ENCODE measurements around the gene LAMA2.

Gene LAMA2

DNA sequence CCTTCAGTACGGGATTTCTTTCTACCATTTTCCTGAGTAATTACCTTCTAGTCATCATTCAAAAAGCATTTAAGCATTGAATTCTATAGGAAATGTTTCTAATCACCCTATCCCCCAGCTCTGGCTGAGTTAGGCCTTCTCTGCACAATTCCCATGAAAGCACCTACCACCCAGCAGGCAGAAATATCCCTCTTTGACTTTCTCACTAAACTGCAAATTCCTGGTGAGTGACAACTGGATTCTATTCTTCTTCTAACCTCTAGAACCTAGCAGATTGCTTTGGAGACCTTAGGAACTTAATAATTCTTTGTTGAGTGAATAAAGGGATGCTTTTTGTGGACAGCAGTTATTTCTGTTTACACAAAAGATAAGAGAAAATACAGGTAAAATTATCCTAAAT lies 328.7 kb downstream of the LAMA2 start:
- no peak for DNase-seq (ENCODE audit: low spot score)

DNA sequence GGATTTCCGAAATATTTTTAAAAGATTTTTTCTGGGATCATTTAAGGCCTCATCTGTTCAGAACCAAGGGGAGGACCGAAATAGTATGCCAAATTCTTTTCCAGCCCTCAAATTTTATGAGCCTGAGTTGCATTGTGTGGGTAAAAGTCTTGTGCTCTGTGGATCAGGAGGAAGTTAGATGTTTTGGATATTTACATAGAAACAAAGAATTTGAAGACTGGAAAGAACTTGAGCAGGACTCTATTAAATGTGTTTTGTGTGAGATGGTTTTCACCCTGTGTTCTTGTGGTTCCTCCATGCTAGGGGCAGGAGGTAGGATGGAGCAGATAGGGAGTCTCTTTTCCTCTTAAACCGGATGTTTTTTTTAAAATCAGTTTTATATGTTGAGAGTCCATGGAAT lies 329.1 kb downstream of the LAMA2 start:
- DNase-seq (ENCODE audit: low spot score), result no peak

DNA sequence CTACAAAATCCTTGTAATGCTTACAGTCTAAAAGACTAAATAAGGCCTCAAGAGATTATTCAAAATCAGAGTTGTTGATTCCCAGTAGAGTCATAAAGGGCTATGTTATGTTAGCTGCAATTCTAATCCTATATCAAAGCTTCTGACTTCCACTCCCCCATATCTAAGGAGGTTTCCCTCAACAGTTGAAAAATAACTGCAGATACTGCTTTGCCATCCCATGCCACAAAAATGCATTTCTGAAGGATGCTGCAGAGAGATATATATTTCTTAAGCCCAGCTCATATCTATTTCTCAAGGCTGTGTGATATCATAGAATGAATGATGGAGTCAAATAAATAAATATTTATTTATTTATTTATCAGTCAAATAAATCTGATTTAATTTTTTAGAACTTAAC lies 332.3 kb downstream of the LAMA2 start:
- no peak for DNase-seq (ENCODE audit: low spot score)

DNA sequence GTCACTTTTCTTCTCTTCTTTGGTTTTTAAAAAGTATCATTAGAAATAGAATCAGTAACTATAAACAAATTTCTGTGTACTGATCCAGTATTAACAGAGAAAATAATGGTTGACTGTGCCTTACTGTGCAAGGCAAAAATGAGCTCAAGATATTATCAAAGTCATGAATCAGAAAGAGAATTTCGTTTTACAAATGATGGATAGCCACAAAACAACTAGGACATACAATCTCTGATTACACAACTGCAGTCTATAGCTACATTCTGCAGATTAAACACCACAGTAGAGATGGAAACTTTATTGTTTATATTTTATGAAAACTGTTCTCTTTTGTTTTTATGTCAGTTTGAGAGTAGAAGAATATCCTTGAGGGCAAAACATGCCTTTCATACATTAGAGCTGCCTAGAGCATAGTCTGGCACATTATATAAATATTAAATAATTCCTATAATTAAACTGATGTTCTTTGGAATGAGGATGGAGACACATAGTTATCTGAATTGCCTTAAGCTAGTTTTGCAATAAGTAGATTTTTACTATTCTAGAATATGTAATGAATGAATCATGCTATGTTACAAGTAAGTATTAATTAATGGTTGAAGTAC lies 333.1 kb downstream of the LAMA2 start:
- no peak for DNase-seq (ENCODE audit: low spot score)

DNA sequence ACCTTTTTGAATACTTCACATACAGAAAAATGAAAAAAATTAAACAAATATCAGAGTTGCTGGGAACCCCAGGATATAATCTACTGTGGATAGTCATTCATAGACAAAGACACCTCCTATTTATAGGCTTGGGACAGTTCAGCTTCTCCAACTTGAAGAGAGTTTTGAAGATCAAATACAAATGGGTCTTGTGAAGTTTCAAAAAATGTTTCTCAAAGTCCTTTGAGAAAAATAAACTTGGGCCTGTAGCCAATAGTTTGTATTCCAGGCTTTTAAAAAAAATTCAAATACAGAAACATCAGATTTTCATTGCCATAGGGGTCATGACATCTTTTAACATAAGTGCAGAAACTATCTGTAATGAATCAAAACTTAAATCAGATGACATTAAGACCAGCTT lies 334.8 kb downstream of the LAMA2 start:
- no peak for DNase-seq (ENCODE audit: low spot score)

DNA sequence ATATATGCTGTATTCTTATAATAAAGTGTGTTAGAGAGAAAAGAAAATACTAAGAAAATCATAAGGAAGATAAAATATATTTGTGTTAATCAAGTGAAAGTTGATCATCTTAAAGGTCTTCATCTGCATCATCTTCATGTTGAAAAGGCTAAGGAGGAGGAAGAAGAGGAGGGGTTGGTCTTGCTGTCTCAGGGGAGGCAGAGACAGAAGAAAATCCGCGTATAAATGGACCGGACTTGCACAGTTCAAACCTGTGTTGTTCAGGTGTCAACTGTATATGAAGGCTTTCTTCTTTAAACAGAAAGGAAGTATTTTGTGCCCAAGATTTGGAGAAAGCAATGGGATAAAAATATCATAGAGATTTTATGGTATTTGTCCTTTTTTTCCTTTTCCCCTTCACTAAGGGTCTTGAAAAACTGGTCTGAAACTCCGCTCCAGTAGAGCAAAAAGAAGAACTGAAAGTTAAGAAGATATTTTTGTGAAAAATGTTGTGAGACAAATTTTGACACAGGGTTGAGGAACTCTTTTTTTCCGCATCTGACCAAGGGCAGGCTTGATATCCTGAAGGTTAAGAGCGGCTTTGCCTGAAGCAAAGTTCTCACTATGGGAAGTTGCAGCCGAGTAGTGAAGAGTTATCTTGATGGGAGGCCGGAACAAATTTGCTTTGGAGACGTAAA lies 350.7 kb downstream of the LAMA2 start:
- DNase-seq (ENCODE audit: low spot score), result no peak

DNA sequence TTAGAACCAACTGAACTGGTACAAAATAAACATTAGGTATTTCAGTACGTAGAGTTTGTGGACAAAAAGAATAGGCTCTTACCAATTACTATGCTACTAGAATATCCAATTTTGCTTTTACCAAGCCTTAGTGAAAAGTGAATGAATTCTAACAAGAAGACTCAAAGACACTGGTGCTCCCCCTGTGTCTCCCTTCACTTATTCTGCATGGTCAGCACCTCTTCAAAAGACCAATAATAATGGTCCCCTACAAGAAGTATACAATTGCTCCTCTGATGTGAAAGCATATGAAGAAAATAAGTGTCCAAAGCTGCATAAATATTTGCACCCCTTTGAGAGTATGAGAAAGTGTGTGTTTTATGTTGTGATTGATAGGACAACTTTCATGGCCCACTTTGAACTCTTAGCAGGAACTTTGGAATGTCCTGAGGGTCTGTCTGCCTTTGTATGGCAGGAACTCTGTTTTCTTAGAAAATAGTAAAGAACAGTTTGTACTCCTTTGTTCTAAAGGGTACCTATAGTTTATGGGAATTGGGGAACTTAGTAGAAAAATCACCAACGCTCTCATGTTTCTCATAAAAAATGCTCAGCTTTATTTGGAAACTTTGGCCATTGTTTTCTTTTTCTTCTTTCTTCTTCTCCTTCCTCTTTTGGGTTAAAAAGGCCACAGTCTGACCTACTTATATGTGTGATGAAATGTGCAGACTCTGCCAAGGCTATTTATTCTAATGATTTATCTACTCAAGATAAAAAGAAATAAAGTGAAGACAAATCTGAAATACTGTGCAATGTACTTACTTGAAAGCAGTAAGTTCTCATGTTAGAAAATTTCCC lies 352.4 kb downstream of the LAMA2 start:
- DNase-seq (ENCODE audit: low spot score), result no peak

DNA sequence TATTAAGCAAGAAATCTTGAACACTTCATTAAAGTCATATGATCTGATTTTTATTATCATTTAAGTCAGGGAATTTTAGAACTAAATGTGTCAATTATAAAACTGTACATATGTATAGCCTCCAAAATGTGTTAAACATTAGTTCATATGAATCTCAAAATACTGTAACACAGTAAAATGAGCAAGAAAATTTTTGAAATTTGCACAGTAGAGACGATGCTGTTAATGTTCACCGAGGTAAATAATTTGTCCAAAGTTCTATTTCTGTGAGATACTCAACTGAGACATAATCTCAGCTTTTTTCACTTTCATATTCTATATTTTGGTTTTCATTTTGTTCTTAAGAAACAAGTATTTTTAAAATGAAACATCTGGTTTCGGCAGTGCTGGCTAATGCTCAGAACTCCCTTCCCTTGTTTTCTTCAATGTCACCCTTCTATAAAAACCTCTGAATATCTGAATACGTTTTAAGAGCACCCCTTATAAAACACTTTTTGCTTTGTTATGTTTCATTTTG lies 353.1 kb downstream of the LAMA2 start:
- DNase-seq (ENCODE audit: low spot score), result no peak

DNA sequence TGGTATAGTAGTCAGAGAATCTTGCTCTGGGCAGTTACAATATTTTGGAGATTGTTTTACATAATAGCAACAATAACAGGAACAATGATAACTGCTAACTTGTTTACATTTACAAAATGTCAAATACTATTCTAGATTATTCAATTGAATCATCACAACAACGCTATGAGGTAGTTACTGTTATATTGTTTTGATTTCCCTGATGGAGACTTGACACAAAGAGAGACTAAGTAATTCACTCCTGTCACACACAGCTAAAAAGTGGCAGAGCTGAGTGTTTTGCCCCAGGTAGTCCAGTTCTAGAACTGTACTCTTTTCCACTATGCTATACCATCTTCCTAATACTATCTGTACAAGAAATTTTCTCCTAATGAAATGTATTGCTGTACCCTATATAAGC lies 356.1 kb downstream of the LAMA2 start:
- no peak for DNase-seq (ENCODE audit: low spot score)

DNA sequence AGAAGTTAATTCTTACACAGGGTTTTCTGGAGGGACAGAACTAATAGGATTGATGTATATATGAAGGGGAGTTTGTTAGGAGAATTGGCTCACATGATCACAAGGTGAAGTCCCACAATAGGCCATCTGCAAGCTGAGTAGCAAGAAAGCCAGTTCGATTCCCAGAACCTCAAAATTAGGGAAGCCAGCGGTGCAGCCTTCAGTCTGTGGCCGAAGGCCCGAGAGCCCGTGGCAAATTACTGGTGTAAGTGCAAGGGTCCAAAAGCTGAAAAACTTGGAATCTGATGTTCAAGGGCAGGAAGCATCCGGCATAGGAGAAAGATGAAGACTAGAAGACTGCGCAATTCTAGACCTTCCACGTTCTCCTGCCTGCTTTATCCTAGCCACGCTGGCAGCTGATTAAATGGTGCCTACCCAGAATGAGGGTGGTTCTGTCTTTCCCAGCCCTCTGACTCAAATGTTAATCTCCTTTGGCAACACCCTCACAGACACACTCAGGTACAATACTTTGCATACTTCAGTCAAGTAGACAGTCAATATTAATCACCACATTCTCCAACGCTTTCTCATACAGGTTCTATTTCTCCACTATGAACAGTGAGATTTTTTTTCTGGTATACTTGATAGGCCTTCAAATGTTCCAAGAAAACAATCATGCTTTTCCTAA lies 357.0 kb downstream of the LAMA2 start:
- DNase-seq (ENCODE audit: low spot score), result no peak

DNA sequence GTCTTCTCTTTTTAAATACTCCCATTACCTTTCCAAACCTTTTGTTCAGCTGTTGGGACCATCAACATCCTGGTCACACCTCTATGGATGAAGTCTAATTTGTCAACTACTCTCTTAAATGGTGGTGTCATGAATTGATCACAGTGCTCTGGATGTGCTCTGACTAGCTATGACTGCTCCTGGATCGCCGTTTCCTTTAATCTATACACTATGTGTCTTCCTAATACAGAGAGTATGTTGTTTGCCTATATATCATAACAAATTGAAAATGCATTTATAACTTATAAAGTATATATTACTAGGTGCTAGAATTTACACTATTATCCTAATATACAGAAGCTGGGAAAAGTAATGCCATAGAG lies 357.5 kb downstream of the LAMA2 start:
- no peak for DNase-seq (ENCODE audit: low spot score)

DNA sequence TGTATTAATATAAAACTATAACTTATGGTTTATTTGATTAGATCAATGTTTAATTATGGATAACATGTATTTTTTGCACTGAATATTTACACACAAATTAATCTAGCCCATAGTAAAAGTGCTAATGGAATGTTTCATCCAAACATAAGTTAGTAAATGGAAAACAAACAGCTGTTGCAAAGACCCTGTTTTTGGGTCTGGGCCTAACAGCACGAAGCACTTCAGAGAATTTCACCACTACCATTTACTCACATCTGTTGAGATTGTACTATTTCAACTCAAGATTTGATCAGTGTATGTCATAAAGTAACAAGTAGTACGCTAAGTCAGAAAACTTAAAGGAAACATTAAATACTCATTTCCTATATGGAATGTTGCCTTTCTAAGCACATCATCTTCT lies 359.6 kb downstream of the LAMA2 start:
- DNase-seq (ENCODE audit: low spot score), result no peak

DNA sequence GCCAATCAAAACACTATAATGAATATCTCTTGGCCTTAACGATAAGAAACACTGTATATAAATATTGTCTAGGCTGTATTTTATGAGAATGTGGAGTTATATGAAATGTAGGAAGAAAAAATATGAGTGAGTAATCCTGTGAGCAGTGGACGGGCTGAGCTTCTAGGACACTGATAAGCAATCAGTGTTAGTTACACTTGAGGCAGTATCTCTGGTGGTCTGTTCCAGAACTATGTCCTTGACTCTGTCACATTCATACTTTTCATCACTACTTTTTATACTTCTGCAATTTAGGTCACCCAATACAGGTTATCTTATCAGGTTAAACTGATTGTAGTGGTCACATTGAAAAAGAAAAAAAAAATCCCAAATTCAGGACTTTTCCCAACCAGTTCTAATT lies 360.4 kb downstream of the LAMA2 start:
- DNase-seq (ENCODE audit: low spot score), result no peak

DNA sequence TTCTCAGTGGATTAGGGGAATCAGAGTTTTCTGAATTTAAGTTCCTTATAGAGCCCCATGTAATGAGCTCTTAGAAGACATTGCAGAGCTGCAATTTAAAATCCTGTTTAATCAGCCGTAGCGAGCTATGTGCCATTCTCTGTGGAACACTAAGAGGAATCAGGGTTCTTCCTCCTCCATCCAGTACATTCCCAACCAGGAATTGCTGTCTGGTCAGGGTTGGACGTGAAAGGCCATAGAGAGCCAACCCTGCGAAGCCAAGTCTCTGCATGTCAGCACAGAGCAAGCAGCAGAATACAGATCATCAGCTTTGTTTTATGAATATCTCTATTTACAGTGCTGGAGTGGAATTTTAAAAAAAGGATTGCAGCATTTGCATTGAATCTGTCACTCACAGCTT lies 366.0 kb downstream of the LAMA2 start:
- DNase-seq (ENCODE audit: low spot score), result no peak

DNA sequence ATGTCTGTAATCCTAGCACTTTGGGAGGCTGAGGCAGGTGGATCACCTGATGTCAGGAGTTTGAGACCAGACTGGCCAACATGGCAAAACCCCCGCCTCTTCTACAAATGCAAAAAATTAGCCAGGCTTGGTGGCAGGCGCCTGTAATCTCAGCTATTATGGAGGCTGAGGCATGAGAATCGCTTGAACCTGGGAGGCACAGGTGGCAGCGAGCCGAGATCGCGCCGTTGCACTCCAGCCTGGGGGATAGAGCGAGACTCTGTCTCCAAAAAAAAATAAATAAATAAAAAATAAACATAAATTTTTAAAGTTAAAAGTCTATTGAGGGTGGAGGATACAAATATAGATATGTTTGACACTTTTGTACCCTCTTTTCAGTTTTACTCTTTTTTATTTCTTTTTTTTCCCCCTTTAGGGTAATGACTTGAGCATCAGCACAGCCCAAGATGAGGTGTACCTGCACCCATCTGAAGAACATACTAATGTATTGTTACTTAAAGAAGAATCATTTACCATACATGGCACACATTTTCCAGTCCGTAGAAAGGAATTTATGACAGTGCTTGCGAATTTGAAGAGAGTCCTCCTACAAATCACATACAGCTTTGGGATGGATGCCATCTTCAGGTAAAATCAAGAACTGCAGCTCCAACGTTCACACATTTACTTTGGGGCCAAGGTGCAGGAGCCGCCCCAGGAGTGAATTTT lies 368.9 kb downstream of the LAMA2 start:
- no peak for DNase-seq (ENCODE audit: low spot score)

DNA sequence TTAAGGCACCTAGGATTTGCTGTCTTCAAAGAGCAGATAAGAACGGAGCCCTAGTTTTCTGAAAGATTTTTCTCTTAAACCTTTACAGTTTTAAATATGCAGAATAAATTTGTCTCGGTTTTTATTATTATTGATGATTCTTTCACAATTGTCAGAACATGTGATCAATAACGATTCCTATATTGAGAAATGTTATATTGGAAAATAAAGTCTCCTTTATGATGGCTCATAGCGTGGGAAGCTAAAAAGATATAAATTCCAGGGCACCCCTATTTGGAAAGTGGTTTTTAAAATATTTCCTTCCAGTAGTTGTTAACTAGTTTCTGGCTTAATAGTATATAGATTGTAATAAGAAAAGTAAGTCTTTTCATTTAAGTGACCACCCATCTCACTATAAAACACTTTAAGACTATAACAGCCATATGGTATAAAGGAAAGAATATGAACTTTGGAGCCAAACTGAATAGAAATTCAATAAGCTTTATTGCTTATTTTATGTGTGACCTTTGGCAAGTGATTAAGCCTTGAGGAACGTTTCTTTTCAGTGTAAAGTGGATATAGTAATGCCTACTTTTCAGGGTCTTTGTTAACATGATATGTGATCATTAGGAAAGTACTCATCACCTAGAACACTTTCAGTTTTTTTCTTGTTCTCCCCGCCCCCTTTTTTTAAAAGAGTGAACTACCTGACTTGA lies 369.6 kb downstream of the LAMA2 start:
- no peak for DNase-seq (ENCODE audit: low spot score)

DNA sequence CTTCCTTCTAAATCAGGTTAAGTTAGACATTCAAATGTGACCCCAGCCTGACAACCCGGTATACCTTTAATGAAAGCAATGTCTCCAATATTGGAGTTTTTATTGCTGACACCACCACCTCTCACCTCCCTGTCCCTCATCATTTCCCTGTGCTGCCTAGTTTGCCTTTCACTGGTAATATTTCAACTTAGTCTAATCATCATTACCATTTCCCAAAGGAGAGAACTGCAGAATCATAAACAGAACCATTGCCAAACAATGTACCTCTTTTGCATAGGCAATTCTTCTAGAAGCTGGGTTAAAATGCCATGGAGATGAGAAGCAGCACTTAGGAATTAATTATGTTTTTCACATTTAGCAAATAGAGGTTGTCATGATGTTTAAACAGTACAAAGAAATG lies 370.3 kb downstream of the LAMA2 start:
- DNase-seq (ENCODE audit: low spot score), result no peak

DNA sequence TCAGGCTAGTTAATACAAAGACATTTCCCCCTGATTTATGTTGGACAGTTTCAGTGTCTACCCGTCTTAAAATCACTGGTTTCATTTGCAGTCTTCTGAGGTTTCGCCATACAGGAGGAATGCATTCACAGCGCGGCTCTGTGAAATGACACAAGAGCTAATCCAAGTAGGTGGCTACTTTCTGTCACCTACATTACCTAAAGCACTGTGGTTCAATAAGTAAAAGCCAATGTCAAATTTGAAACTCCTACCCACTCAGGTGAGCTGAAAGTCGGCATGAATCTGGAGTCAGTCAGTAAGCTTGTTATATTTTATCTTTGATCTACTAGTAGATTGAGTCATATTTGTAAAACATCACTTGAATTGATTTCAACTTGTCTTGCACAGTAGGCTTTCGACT lies 370.8 kb downstream of the LAMA2 start:
- DNase-seq (ENCODE audit: low spot score), result no peak

DNA sequence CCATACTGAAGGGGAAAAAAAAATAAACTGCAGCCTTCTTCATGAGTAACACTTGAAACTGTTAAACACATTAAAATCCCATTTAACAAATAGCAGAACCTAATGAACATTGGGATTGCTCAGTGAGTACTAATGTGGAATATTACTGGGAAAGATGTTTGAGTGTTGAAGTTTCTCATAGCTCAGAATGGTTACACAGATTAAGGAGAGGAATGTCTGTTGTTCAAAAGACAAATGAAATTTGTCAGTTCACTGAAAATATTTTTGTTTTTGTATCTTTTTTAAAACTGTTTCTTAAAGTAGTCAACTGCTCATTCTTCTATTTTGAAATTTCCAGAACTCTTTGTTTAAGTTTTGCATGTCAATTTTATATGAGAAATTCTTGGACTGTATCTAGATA lies 374.3 kb downstream of the LAMA2 start:
- DNase-seq (ENCODE audit: low spot score), result no peak

DNA sequence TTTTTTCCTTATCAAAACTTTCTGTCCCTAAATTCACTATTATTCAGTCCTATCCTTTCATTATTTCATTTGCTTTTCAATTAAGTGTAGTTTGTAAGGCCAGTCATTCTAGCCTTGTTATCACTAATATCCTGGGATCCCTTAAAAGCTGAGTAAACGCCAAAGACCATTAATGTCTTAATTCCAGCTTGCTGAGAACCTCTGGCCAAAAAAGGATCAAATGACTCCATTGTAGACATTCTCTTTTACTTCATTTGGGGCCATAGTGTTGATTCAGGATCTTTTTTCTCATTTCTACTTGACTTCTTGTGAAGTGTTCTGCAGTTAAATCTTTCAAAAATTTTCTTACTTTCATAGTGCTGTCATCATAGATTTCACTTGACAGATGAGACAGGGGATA lies 379.7 kb downstream of the LAMA2 start:
- no peak for DNase-seq (ENCODE audit: low spot score)

DNA sequence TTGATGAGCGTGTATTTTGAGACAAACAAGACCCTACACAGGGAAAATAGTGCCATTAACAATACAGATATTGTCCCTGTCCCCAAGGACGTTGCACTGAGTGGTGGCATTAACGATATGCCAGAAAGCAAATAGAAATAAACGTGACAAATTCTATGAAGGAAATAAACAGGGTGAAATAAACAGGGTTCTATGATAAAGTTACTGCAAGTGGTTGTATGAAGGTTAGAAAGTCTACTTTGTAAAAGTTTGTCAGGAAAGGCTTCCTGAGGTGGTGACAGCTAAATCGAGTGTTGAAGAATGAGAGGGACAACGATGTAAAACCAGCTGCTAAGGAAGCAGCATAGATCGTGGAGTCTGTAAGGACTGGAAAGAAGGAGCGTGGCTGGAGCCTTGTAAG lies 380.2 kb downstream of the LAMA2 start:
- no peak for DNase-seq (ENCODE audit: low spot score)
